ENCODE measurements around the gene RCL1.

RCL1 gene

GRCh38 chr9:4801156-4801555 lies 8.4 kb downstream of the RCL1 start:
- H3K4me3 Mint-ChIP-seq = no peak overlapping the region
- peaks cover 18% of the 10 kb centered on the region for H3K4me1 Mint-ChIP-seq

GRCh38 chr9:4803670-4804530 lies 11.2 kb downstream of the RCL1 start:
- H3K4me1 Mint-ChIP-seq = peaks cover 3% of the 10 kb centered on the region
- H3K9me3 Mint-ChIP-seq = peaks cover 26% of the 10 kb centered on the region
- no peaks in the 10 kb centered on the region for H3K27me3 Mint-ChIP-seq (ENCODE audit: low read depth)
- peaks cover 41% of the 10 kb centered on the region for H3K36me3 Mint-ChIP-seq (ENCODE audit: low read depth)
- no peak overlapping the region for H3K4me3 Mint-ChIP-seq
- H3K27ac Mint-ChIP-seq = no peak overlapping the region
- no peak for TF ChIP-seq CTCF (IDR thresholded peaks at IDR 0.05; ENCODE audit: unreplicated experiment in 3 of 3)

More at GRCh38 chr9:4801156-4801555, 8.4 kb downstream of the RCL1 start:
- TF ChIP-seq CTCF (IDR thresholded peaks at IDR 0.05; ENCODE audit: unreplicated experiment in 3 of 3) = no peak
- Mint-ChIP-seq H3K9me3 (peaks cover 10% of the 10 kb centered on the region), H3K27me3 (ENCODE audit: low read depth) (no peaks in the 10 kb centered on the region), H3K27ac (no peak overlapping the region), H3K36me3 (ENCODE audit: low read depth) (peaks cover 19% of the 10 kb centered on the region)

GRCh38 chr9:4804531-4805016 lies 11.8 kb downstream of the RCL1 start:
- Mint-ChIP-seq H3K27ac (no peak overlapping the region), H3K4me1 (no peaks in the 10 kb centered on the region), H3K4me3 (no peak overlapping the region), H3K27me3 (ENCODE audit: low read depth) (no peaks in the 10 kb centered on the region), H3K9me3 (peaks cover 26% of the 10 kb centered on the region), H3K36me3 (ENCODE audit: low read depth) (peaks cover 44% of the 10 kb centered on the region)
- TF ChIP-seq CTCF (IDR thresholded peaks at IDR 0.05; ENCODE audit: unreplicated experiment in 3 of 3) = no peak

GRCh38 chr9:4805191-4805918 lies 12.6 kb downstream of the RCL1 start:
- no peak overlapping the region for H3K27ac Mint-ChIP-seq
- H3K9me3 Mint-ChIP-seq = peaks cover 29% of the 10 kb centered on the region
- no peak for TF ChIP-seq CTCF (IDR thresholded peaks at IDR 0.05; ENCODE audit: unreplicated experiment in 3 of 3)
- H3K36me3 Mint-ChIP-seq (ENCODE audit: low read depth) = peaks cover 44% of the 10 kb centered on the region
- H3K27me3 Mint-ChIP-seq (ENCODE audit: low read depth) = no peaks in the 10 kb centered on the region
- H3K4me1 Mint-ChIP-seq = no peaks in the 10 kb centered on the region
- no peak overlapping the region for H3K4me3 Mint-ChIP-seq

GRCh38 chr9:4810565-4810964 lies 17.8 kb downstream of the RCL1 start:
- Mint-ChIP-seq H3K27me3 (ENCODE audit: low read depth) (no peaks in the 10 kb centered on the region), H3K27ac (no peak overlapping the region), H3K4me3 (no peak overlapping the region), H3K4me1 (no peaks in the 10 kb centered on the region), H3K9me3 (peaks cover 52% of the 10 kb centered on the region), H3K36me3 (ENCODE audit: low read depth) (peaks cover 60% of the 10 kb centered on the region)
- no peak for TF ChIP-seq CTCF (IDR thresholded peaks at IDR 0.05; ENCODE audit: unreplicated experiment in 3 of 3)
